BLaER1 (cell line): ENCODE data around the gene MRPS25.

Source experiments
- H3K27ac ChIP-seq: shearing (Covaris generic); formaldehyde crosslinking; 2 replicates; pipeline ENCODE4 v1.8.1; 2022
- H3K27me3 ChIP-seq: shearing (Covaris generic); formaldehyde crosslinking; 2 replicates; pipeline ENCODE4 v1.8.1; 2022
- H3K36me3 ChIP-seq: shearing (Covaris generic); formaldehyde crosslinking; 2 replicates; pipeline ENCODE4 v1.8.1; 2022
- H3K4me1 ChIP-seq: shearing (Covaris generic); formaldehyde crosslinking; 2 replicates; pipeline ENCODE4 v1.8.1; 2022
- H3K4me2 ChIP-seq: shearing (Covaris generic); formaldehyde crosslinking; 2 replicates; pipeline ENCODE4 v1.8.1; 2022
- H3K4me3 ChIP-seq: shearing (Covaris generic); formaldehyde crosslinking; 2 replicates; pipeline ENCODE4 v1.8.1; 2022
- H3K9ac ChIP-seq: shearing (Covaris generic); formaldehyde crosslinking; 2 replicates; pipeline ENCODE4 v1.8.1; 2022
- H3K9me3 ChIP-seq: shearing (Covaris generic); formaldehyde crosslinking; 2 replicates; pipeline ENCODE4 v1.8.1; 2022
- H4K20me1 ChIP-seq: shearing (Covaris generic); formaldehyde crosslinking; 2 replicates; pipeline ENCODE4 v1.8.1; 2022
- Cebpa-rat ChIP-seq: shearing (Covaris generic); IDR thresholded peaks from 2 replicates; pipeline ENCODE4 v1.8.1; 2022

The MRPS25 gene

DNA sequence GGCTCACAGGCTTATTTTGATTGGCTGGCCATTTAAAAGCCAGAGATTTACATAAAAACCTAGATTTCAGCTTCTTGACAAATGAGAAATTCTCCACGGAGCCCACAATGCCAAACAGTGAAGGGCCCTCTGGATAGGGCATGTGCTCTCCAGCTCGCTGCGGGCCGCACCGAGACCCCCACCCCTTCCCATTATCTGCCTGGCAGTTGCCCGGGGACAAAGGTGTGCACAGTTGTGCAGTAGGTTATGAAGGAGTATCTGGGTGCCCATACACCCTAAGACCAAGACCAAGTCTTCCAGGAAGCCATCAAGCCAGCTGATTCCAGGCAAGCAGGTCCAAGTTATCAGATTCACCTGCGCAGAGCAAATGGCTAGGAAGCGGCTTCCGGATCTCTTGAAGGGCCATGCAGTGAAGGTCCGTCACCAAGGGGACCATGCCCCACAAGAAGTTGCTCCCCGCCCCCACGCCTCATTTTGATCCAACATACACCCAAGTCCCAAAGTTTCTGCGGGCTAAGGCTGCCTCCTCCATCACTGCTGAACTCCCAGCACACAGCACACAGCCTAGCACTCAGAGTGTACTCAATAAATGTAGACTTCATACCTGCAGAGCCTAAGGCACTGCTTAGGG, 1.3 kb downstream of the MRPS25 start:
- peak overlapping the region; percentile 95 for H3K9ac ChIP-seq
- peaks cover 38% of the 10 kb centered on the region for H4K20me1 ChIP-seq
- peak overlapping the region; percentile 89 for H3K4me3 ChIP-seq
- H3K27me3 ChIP-seq: no peaks in the 10 kb centered on the region
- H3K36me3 ChIP-seq: peaks cover 26% of the 10 kb centered on the region
- H3K4me1 ChIP-seq: peaks cover 14% of the 10 kb centered on the region
- H3K9me3 ChIP-seq: no peaks in the 10 kb centered on the region
- H3K27ac ChIP-seq: peak overlapping the region; percentile 93
- peak overlapping the region; percentile 92 for H3K4me2 ChIP-seq
- no peak for TF ChIP-seq Cebpa-rat

DNA sequence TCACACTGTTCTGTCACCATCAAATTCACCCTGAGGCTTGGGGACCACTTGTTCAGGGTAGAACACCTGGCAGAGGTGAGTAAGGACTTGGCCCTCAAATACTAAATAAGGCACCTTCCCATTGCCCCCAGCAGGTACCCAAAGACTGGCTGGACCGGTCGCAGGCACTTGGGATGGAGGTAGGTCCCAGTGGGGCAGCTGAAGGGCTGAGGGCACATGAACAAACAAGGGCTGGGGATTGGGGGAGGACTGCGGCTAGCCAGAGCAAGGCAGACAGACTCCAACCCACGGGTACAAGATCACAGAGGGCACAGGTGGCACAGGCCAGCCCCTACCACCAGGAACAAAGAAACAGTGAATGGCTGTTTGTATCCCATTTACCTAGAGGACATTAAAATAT, 1.9 kb downstream of the MRPS25 start:
- no peaks in the 10 kb centered on the region for H3K27me3 ChIP-seq
- peak overlapping the region; percentile 89 for H3K4me3 ChIP-seq
- no peak for TF ChIP-seq Cebpa-rat
- peaks cover 32% of the 10 kb centered on the region for H3K36me3 ChIP-seq
- H3K9me3 ChIP-seq: no peaks in the 10 kb centered on the region
- no peak overlapping the region for H3K27ac ChIP-seq
- peak overlapping the region; percentile 95; the same call in 1 of the 2 replicates for H3K9ac ChIP-seq
- H3K4me2 ChIP-seq: peak overlapping the region; percentile 92
- peaks cover 43% of the 10 kb centered on the region for H4K20me1 ChIP-seq
- H3K4me1 ChIP-seq: peaks cover 14% of the 10 kb centered on the region

DNA sequence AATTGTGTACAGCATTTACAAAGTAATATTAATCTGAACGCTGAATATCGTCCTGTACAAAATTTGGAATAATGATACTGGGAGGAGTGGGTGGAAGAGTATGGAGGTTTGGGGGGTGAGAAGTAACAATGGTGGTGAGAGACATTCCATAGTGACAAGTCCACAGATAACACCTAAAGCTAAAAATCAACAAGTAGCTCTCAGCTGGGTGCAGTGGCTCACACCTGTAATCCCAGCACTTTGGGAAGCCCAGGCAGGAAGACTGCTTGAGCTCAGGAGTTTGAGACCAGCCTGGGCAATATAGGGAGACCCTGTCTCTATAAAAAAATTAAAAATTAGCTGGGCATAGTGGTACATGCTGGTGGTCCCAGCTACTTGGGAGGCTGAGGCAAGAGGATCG, 5.1 kb downstream of the MRPS25 start:
- Histone ChIP-seq H3K9ac (no peak overlapping the region), H3K27ac (no peak overlapping the region), H3K36me3 (peaks cover 54% of the 10 kb centered on the region), H3K4me3 (no peak overlapping the region), H3K4me2 (no peak overlapping the region), H3K9me3 (no peaks in the 10 kb centered on the region), H3K4me1 (peaks cover 40% of the 10 kb centered on the region), H4K20me1 (peaks cover 75% of the 10 kb centered on the region), H3K27me3 (no peaks in the 10 kb centered on the region)
- TF ChIP-seq Cebpa-rat: no peak

DNA sequence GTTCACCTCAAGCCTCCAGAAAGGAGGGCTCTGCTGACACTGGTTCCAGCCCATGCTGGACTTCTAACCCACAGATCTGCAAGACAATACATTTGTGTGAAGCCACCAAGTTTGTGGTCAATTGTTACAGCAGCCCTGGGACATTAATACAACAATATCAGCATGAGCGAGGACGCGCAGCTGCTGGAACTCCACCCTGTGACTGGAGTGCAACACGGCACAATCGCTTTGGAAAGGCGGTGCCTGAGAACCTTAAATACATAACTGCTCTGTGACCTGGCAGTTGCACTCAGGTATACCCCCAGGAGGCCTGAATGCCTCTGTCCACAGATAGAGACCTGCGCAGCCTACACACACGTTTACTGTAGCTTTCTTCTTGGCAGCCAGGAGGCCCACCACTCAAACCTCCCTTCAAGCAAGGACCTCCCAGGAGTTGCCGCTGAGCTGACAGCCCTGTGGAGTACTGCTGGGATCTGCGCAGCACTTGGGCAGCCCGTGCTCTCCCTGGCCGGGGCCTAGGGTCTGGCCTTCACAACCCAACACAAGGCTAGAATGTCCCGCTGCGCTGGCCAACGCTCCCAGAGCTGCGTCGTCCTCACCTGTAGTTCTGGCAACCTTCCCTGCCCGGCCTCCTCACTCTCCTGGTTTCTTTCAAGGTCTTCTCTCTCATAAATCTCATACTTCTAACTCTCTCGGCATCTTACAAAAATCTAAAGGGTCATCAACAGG, 8.3 kb downstream of the MRPS25 start:
- H3K4me3 ChIP-seq: no peak overlapping the region
- no peaks in the 10 kb centered on the region for H3K27me3 ChIP-seq
- no peak overlapping the region for H3K9ac ChIP-seq
- peak overlapping the region; percentile 54 for H3K4me2 ChIP-seq
- peaks cover 93% of the 10 kb centered on the region for H4K20me1 ChIP-seq
- H3K4me1 ChIP-seq: peaks cover 58% of the 10 kb centered on the region
- H3K36me3 ChIP-seq: peaks cover 49% of the 10 kb centered on the region
- TF ChIP-seq Cebpa-rat: no peak
- no peak overlapping the region; the same call in 1 of the 2 replicates for H3K27ac ChIP-seq
- no peaks in the 10 kb centered on the region for H3K9me3 ChIP-seq

DNA sequence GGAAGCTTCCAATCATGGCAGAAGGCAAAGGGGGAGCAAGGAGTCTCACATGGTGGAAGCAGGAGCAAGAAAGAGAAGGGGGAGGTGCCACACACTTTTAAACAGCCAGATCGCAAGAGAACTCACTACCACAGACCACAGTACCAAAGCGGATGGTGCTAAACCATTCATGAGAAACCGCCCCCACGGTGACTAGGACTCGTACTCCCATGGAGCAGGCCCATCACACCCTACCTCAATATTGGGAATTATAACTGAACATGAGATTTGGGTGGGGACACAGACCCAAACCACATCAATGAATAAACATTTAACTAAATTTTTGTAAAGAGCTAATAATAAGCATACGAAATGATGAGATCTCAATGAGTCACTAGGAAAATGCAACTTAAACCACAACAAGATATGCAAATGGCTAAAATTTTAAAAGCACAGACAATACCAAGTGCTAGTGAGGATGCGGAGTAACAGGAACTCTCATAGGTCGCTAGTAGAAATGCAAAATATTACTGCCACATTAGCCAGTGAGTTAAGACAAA, 10.0 kb downstream of the MRPS25 start:
- Histone ChIP-seq H3K4me3 (no peak overlapping the region), H3K9ac (no peak overlapping the region), H3K27ac (no peak overlapping the region), H3K4me1 (peaks cover 75% of the 10 kb centered on the region), H3K27me3 (no peaks in the 10 kb centered on the region), H3K36me3 (peaks cover 64% of the 10 kb centered on the region), H4K20me1 (peaks cover 99% of the 10 kb centered on the region), H3K9me3 (no peaks in the 10 kb centered on the region), H3K4me2 (peak overlapping the region; percentile 48)
- TF ChIP-seq Cebpa-rat: no peak

DNA sequence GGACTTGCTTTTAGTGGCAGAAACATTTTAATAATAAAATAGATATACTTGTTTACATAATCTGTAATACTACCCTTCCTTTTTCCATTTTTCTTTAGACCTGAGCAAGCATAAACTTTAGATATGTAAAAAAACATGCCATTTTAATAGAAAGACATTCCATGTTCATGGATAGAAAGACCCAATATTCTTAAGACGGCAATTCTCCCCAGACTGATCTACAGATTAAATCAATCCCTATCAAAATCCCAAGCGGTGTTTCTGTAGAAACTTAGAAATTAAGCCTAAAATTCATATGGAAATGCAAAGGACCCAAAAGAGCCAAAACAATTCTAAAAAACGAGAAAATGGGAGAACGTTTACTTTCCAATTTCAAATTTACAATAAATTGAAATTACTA, 11.6 kb downstream of the MRPS25 start:
- Histone ChIP-seq H3K4me3 (no peak overlapping the region), H3K9me3 (no peaks in the 10 kb centered on the region), H3K9ac (peak overlapping the region; percentile 60; the same call in 1 of the 2 replicates), H3K36me3 (peaks cover 64% of the 10 kb centered on the region), H3K27me3 (no peaks in the 10 kb centered on the region), H4K20me1 (peaks cover 97% of the 10 kb centered on the region), H3K4me1 (peaks cover 78% of the 10 kb centered on the region), H3K27ac (peak overlapping the region; percentile 78; the same call in 1 of the 2 replicates), H3K4me2 (peak overlapping the region; percentile 89)
- no peak for TF ChIP-seq Cebpa-rat

DNA sequence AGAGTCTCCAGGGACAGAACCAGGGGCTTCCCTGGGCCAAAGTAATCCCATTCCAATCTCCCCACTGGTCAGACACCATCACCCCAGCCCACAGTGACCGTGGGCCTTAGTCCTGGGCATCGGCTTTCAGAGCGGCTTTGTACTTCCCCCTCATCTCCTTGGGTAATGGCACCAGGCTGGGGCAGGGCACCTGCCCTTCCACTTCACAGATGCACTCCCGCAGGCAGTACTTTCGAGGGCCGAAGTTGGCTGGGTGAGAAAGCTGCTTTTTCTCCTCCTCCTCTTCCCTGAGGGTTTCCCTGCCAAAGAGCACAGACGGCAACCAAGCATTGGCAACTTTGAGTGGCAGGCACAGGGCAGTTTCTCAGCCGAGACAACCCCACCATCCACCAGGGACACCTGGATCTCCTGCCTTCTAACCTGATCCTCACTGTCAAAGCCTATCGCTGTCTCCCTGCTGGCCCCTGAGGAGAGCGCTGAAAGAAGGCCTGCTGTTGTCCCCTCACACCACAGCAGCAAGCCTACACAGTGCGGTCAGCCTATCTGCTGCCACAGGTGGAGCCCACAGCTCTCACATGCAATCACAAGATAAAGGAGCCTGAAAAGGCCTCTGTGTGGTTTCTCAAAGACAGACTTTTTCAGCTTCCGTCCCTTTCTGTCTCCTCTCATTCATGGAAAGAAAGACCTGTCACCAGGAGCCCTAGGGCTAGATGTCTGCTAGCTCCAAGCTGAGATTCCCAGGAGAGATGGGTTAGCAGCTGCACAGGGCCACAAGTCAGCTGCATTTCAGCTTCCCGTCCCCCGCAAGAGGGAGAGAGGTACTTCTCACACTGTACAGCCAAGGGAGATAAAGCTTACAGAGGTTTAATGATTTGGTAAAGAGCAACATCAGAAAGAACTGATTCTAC, 12.5 kb downstream of the MRPS25 start:
- Histone ChIP-seq H3K4me1 (peaks cover 78% of the 10 kb centered on the region), H3K27ac (peak overlapping the region; percentile 78), H3K9ac (peak overlapping the region; percentile 60), H3K4me2 (peak overlapping the region; percentile 89), H3K9me3 (no peaks in the 10 kb centered on the region), H4K20me1 (peaks cover 94% of the 10 kb centered on the region), H3K4me3 (no peak overlapping the region; the same call in 1 of the 2 replicates), H3K27me3 (no peaks in the 10 kb centered on the region), H3K36me3 (peaks cover 63% of the 10 kb centered on the region)
- no peak for TF ChIP-seq Cebpa-rat

DNA sequence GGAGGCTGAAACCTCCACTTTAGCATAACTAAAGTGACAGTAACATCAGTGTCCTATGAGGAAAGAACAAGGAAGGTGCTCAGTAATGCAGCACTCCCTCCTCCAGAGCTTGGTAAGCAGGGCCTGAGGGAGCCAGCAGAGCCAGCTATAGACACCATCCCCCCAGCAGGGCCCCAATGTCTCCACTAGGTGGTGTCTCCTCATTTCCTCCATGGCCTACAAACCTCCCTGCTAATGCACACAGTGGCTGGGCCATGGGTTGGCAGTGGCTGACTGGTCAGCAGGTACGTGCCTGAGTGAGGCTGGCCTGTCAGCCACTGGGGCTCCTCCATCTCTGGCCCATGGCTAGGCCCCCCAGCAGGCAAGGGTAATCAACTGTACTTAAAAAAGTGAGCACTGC, 13.6 kb downstream of the MRPS25 start:
- Histone ChIP-seq H4K20me1 (peaks cover 94% of the 10 kb centered on the region), H3K4me1 (peaks cover 67% of the 10 kb centered on the region), H3K4me3 (no peak overlapping the region), H3K27me3 (no peaks in the 10 kb centered on the region), H3K27ac (peak overlapping the region; percentile 78), H3K9ac (peak overlapping the region; percentile 60; the same call in 1 of the 2 replicates), H3K4me2 (peak overlapping the region; percentile 89), H3K36me3 (peaks cover 63% of the 10 kb centered on the region), H3K9me3 (no peaks in the 10 kb centered on the region)
- no peak for TF ChIP-seq Cebpa-rat

DNA sequence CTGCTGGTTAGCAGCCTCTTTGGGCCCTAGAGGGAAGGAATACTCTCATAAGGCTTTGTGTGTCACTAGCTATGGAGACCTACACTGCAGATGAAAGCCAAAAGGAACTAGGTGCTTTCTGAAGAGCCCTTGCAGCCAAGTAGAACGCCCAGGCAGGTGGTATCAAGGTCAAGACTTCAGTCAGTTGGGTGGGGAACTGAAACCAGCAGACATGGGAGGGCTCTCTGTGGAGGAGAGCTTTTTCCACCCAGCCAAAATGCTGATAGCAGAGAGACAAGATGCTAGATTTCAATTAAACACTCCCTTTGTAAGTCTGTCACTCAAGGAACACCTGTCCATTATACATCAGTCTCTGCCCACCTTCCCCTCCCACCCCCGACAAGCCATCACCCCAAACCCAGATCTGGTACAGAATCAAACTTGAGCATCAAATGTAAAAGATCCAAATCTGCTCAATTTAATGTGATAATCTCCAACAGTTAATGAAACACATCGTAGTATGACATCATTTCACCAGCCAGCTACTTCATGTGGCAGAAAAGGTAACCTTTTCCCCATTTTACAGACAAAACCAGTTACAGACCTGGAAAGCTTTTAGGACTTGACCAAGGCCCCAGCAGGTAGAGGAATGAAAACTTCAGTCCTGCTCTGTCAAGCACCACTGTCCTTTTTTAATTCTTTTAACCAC, 14.6 kb downstream of the MRPS25 start:
- H4K20me1 ChIP-seq: peaks cover 94% of the 10 kb centered on the region
- no peak overlapping the region for H3K27ac ChIP-seq
- no peak overlapping the region for H3K4me3 ChIP-seq
- H3K9ac ChIP-seq: no peak overlapping the region
- H3K4me2 ChIP-seq: peak overlapping the region; percentile 34; the same call in 1 of the 2 replicates
- TF ChIP-seq Cebpa-rat: no peak
- H3K9me3 ChIP-seq: no peaks in the 10 kb centered on the region
- H3K4me1 ChIP-seq: peaks cover 58% of the 10 kb centered on the region
- no peaks in the 10 kb centered on the region for H3K27me3 ChIP-seq
- peaks cover 68% of the 10 kb centered on the region for H3K36me3 ChIP-seq
